GM23248 (cell line): ENCODE data around the gene INHBC. TPM values are rescaled to one million over a fixed set of nuclear protein-coding genes. Genes with fewer than 3 reads are reported as not detected.

ENCODE experiments used
- DNase-seq: peaks from one replicate; pipeline ENCODE4 v3.0.0-alpha.2; 2015
- H2AFZ ChIP-seq: fragments of 200-600 bp; sonication (generic); 2 replicates; pipeline ENCODE4 v1.6.1; 2016; ENCODE audit warnings: antibody characterized with exemption
- H3F3A ChIP-seq: fragments of 200-600 bp; sonication (generic); 2 replicates; pipeline ENCODE4 v1.6.1; 2016; ENCODE audit warnings: mild to moderate bottlenecking, antibody characterized with exemption, mixed run types; ENCODE audit not compliant: insufficient read depth
- H3K27ac ChIP-seq: fragments of 200-600 bp; sonication (generic); 2 replicates; pipeline ENCODE4 v1.5.1; 2016; ENCODE audit warnings: mild to moderate bottlenecking
- H3K27me3 ChIP-seq: fragments of 200-600 bp; sonication (generic); replicated peaks from 2 replicates; pipeline ENCODE4 v1.6.1; 2016; ENCODE audit warnings: mild to moderate bottlenecking; ENCODE audit not compliant: insufficient read depth
- H3K36me3 ChIP-seq: fragments of 200-600 bp; sonication (generic); 2 replicates; pipeline ENCODE4 v1.6.1; 2016; ENCODE audit warnings: low read depth, mild to moderate bottlenecking
- H3K4me1 ChIP-seq: fragments of 200-600 bp; sonication (generic); 2 replicates; pipeline ENCODE4 v1.6.1; 2016; ENCODE audit warnings: mild to moderate bottlenecking; ENCODE audit not compliant: insufficient read depth
- H3K4me2 ChIP-seq: fragments of 200-600 bp; sonication (generic); one replicate; pipeline ENCODE4 v1.6.1; 2016; ENCODE audit warnings: mild to moderate bottlenecking; ENCODE audit not compliant: unreplicated experiment
- H3K4me3 ChIP-seq: fragments of 200-600 bp; sonication (generic); 2 replicates; pipeline ENCODE4 v1.5.1; 2016; ENCODE audit warnings: mild to moderate bottlenecking
- H3K79me2 ChIP-seq: fragments of 200-600 bp; sonication (generic); 2 replicates; pipeline ENCODE4 v1.6.1; 2016; ENCODE audit warnings: mild to moderate bottlenecking; ENCODE audit not compliant: insufficient read depth
- H3K9ac ChIP-seq: fragments of 200-600 bp; sonication (generic); 2 replicates; pipeline ENCODE4 v1.6.1; 2016; ENCODE audit warnings: mild to moderate bottlenecking
- H3K9me2 ChIP-seq: fragments of 200-600 bp; sonication (generic); 2 replicates; pipeline ENCODE4 v1.6.1; 2016; ENCODE audit warnings: mixed run types, mild to moderate bottlenecking, moderate library complexity; ENCODE audit not compliant: insufficient read depth
- H3K9me3 ChIP-seq: fragments of 200-600 bp; sonication (generic); one replicate; pipeline ENCODE4 v1.6.1; 2017; ENCODE audit warnings: low read depth
- H4K20me1 ChIP-seq: fragments of 200-600 bp; sonication (generic); 2 replicates; pipeline ENCODE4 v1.6.0; 2016; ENCODE audit not compliant: insufficient read depth
- EZH2 ChIP-seq: fragments of 200-600 bp; sonication (generic); IDR thresholded peaks from 2 replicates; pipeline ENCODE4 v1.6.1; 2018; ENCODE audit warnings: antibody characterized with exemption, mild to moderate bottlenecking; ENCODE audit not compliant: insufficient read depth, poor library complexity, severe bottlenecking
- EZH2phosphoT487 ChIP-seq: fragments of 200-600 bp; sonication (generic); IDR thresholded peaks from 2 replicates; pipeline ENCODE4 v1.6.1; 2018; ENCODE audit warnings: antibody characterized with exemption, moderate library complexity, mild to moderate bottlenecking, low read depth; ENCODE audit not compliant: insufficient read depth
- WGBS, 2 experiments: methylation state at CpG; one replicate each; pipeline ENCODE4 v1.1.6; 2015 to 2017; ENCODE audit warnings: low lambda C conversion rate in 2 of 2, low coverage in 1 of 2; ENCODE audit errors: missing lambda C conversion rate in 2 of 2; 5-methylcytosine and 5-hydroxymethylcytosine counted together
- in situ Hi-C: fragments of 300-500 bp; cut with MboI; formaldehyde crosslinking; loops from 2 replicates; pipeline ENCODE4 v1.15.0; 2020
- polyA plus RNA-seq: library from polyadenylated mRNA; unstranded; fragments of >200 nt; fragmentation: Nextera tagmentation; extraction: Ambion mirVana; gene quantifications from 2 replicates; pipeline ENCODE4 v1.2.1, GENCODE V29; 2016
- total RNA-seq: library from RNA; depleted of rRNA; stranded (reverse); fragments of >200 nt; shearing (Covaris generic); gene quantifications from 2 replicates; pipeline ENCODE4 v1.2.3, GENCODE V29; 2014

The INHBC gene
- total and polyA plus RNA-seq, 2 experiments from 2014 or later, result not detected

GRCh38 chr12:57430112-57430930, 4.3 kb upstream of the INHBC start:
- Histone ChIP-seq H3K9me3 (no peaks in the 10 kb centered on the region), H3K4me3 (peak overlapping the region; percentile 88), H3K4me1 (peaks cover 8% of the 10 kb centered on the region; the same call in 1 of the 2 replicates), H3K79me2 (peaks cover 49% of the 10 kb centered on the region), H3F3A (peaks cover 11% of the 10 kb centered on the region), H3K9ac (peak overlapping the region; percentile 92), H4K20me1 (no peaks in the 10 kb centered on the region), H3K27me3 (no peaks in the 10 kb centered on the region), H2AFZ (peak overlapping the region; percentile 89), H3K4me2 (peak overlapping the region; percentile 99), H3K36me3 (no peaks in the 10 kb centered on the region), H3K27ac (peak overlapping the region; percentile 81), H3K9me2 (no peaks in the 10 kb centered on the region)
- WGBS, 2 experiments, result 1 to 2% methylated on average over 34 to 66 of the region's 74 CpGs
- peak; percentile 76 for DNase-seq
- TF ChIP-seq EZH2 (no peak), EZH2phosphoT487 (no peak)
- in situ Hi-C loops, result no loop called here

- peak within 1 kb of the TSS; percentile 99 for H3K4me2 ChIP-seq
These were observed 3.5 kb upstream of the INHBC start, which contains the start of gene R3HDM2 for GRCh38 chr12:57430931-57431566. TSS of gene R3HDM2 (minus strand) at chr12:57431043. CDS start at chr12:57310428, 120,615 bp downstream.

GRCh38 chr12:57431654-57432188, 2.9 kb upstream of the INHBC start:
- in situ Hi-C loops, result no loop called here
- H3K4me3 ChIP-seq, result peak overlapping the region; percentile 88
- WGBS, 2 experiments, result 91 to 94% methylated on average over 11 of the region's 11 CpGs
- no peak for TF ChIP-seq EZH2
- TF ChIP-seq EZH2phosphoT487, result no peak
- H3K4me2 ChIP-seq, result peak overlapping the region; percentile 97
- no peaks in the 10 kb centered on the region for H3K36me3 ChIP-seq
- no peaks in the 10 kb centered on the region for H3K27me3 ChIP-seq
- H3K9ac ChIP-seq, result peak overlapping the region; percentile 92
- H3K4me1 ChIP-seq, result peaks cover 8% of the 10 kb centered on the region; the same call in 1 of the 2 replicates
- H3K27ac ChIP-seq, result peak overlapping the region; percentile 81
- H2AFZ ChIP-seq, result peak overlapping the region; percentile 94
- H4K20me1 ChIP-seq, result no peaks in the 10 kb centered on the region
- DNase-seq, result no peak
- peaks cover 35% of the 10 kb centered on the region for H3K79me2 ChIP-seq
- no peaks in the 10 kb centered on the region for H3K9me2 ChIP-seq
- peaks cover 11% of the 10 kb centered on the region for H3F3A ChIP-seq
- no peaks in the 10 kb centered on the region for H3K9me3 ChIP-seq

More at GRCh38 chr12:57430931-57431566, 3.5 kb upstream of the INHBC start, which contains the start of gene R3HDM2:
- Histone ChIP-seq H3K4me1 (peaks cover 8% of the 10 kb centered on the region; the same call in 1 of the 2 replicates), H3K4me3 (peak within 1 kb of the TSS; percentile 88), H3K79me2 (peaks cover 42% of the 10 kb centered on the region), H3K9me3 (no peaks in the 10 kb centered on the region), H3K27ac (peak within 1 kb of the TSS; percentile 81), H2AFZ (peak within 1 kb of the TSS; percentile 94), H3K27me3 (no peaks in the 10 kb centered on the region), H4K20me1 (no peaks in the 10 kb centered on the region), H3K9ac (peak within 1 kb of the TSS; percentile 92), H3F3A (peaks cover 11% of the 10 kb centered on the region), H3K36me3 (no peaks in the 10 kb centered on the region), H3K9me2 (no peaks in the 10 kb centered on the region)
- TF ChIP-seq EZH2 (no peak), EZH2phosphoT487 (no peak)
- DNase-seq, result peak; percentile 97
- in situ Hi-C loops, result no loop called here
- 7% methylated on average over 27 to 30 of the region's 41 CpGs for WGBS, 2 experiments

- WGBS, 2 experiments, result 88 to 96% methylated on average over 3 of the region's 3 CpGs
- Histone ChIP-seq H3F3A (peaks cover 11% of the 10 kb centered on the region), H3K36me3 (no peaks in the 10 kb centered on the region), H3K4me1 (peaks cover 8% of the 10 kb centered on the region; the same call in 1 of the 2 replicates), H3K79me2 (peaks cover 19% of the 10 kb centered on the region), H3K9me2 (no peaks in the 10 kb centered on the region), H2AFZ (no peak overlapping the region), H3K4me2 (no peak overlapping the region), H3K27me3 (no peaks in the 10 kb centered on the region), H3K27ac (no peak overlapping the region), H4K20me1 (no peaks in the 10 kb centered on the region), H3K9me3 (no peaks in the 10 kb centered on the region), H3K9ac (no peak overlapping the region), H3K4me3 (no peak overlapping the region)
- in situ Hi-C loops, result no loop called here
- TF ChIP-seq EZH2, result no peak
- TF ChIP-seq EZH2phosphoT487, result no peak
- DNase-seq, result no peak
These were observed 1.2 kb upstream of the INHBC start for GRCh38 chr12:57433370-57433769.
